Fibroblast of skin of left quadriceps (primary cell): ENCODE measurements around the gene SLC30A7.
"Not testable (repeated sequence)": the region's sequence is repeated elsewhere in the genome, so short reads cannot be mapped to it uniquely, and the experiment has no call there.

Experiments
- DNase-seq, 2 experiments: peaks; one replicate each; pipeline ENCODE4 v3.0.0-alpha.2; 2013; ENCODE audit warnings: low read depth in 2 of 2

Gene SLC30A7

GRCh38 chr1:100895540-100896480, at the start of gene SLC30A7:
Gene SLC30A7 (plus strand): TSS chr1:100896090. CDS start chr1:100896263, 173 bp downstream.
- peak; percentile 73 to 76 for DNase-seq

GRCh38 chr1:100847361-100848082, 48.4 kb upstream of the SLC30A7 start:
- DNase-seq: no peak

- DNase-seq: no peak
These were observed 44.2 kb upstream of the SLC30A7 start for GRCh38 chr1:100851726-100852125.

GRCh38 chr1:100852976-100853375, 42.9 kb upstream of the SLC30A7 start:
- no peak for DNase-seq

- peak; percentile 56 to 59 for DNase-seq
These were observed 40.8 kb upstream of the SLC30A7 start for GRCh38 chr1:100855116-100855515.

- peak; percentile 40 to 47 for DNase-seq
These were observed 35.4 kb upstream of the SLC30A7 start for GRCh38 chr1:100860397-100860991.

- DNase-seq: no peak
These were observed 34.5 kb upstream of the SLC30A7 start for GRCh38 chr1:100861379-100861778.

- DNase-seq: peak; percentile 83 to 84
These were observed 33.3 kb upstream of the SLC30A7 start for GRCh38 chr1:100862591-100862990.

GRCh38 chr1:100866041-100866900, 29.6 kb upstream of the SLC30A7 start:
- DNase-seq: peak; percentile 35 to 40

GRCh38 chr1:100866901-100867206, 29.0 kb upstream of the SLC30A7 start:
- DNase-seq: no peak

- peak in 1 of 2 experiments; percentile 23 for DNase-seq
These were observed 27.4 kb upstream of the SLC30A7 start for GRCh38 chr1:100868364-100868995.

- no peak for DNase-seq
These were observed 25.9 kb upstream of the SLC30A7 start for GRCh38 chr1:100869996-100870395.

- no peak for DNase-seq
These were observed 21.5 kb upstream of the SLC30A7 start for GRCh38 chr1:100874433-100874832.

GRCh38 chr1:100875228-100875627, 20.7 kb upstream of the SLC30A7 start:
- DNase-seq: no peak

- no peak for DNase-seq
These were observed 19.6 kb upstream of the SLC30A7 start for GRCh38 chr1:100876291-100876690.

GRCh38 chr1:100879422-100879821, 16.5 kb upstream of the SLC30A7 start:
- no peak for DNase-seq

- no peak for DNase-seq
These were observed 14.2 kb upstream of the SLC30A7 start for GRCh38 chr1:100881687-100882086.

GRCh38 chr1:100882698-100883097, 13.2 kb upstream of the SLC30A7 start:
- DNase-seq: no peak

GRCh38 chr1:100883963-100884362, 11.9 kb upstream of the SLC30A7 start:
- peak in 1 of 2 experiments; percentile 29 for DNase-seq

GRCh38 chr1:100889007-100889406, 6.9 kb upstream of the SLC30A7 start:
- not testable (repeated sequence) for DNase-seq
